Lung (tissue), 12 donors: ENCODE results near the gene RAPGEF2. TPM values are rescaled to one million over a fixed set of nuclear protein-coding genes. Genes with fewer than 3 reads are reported as not detected.

Source experiments
- ATAC-seq: fragments of 200-7000 bp; cut with Tn5 transposase; one replicate; pipeline ENCODE4 v1.9.1; 2020; ENCODE audit warnings: moderate number of reproducible peaks; ENCODE audit not compliant: insufficient read depth, low FRiP score
- DNase-seq, 3 donors: peaks; one replicate each; pipeline ENCODE4 v3.0.0-alpha.2; 2013 to 2017
- H3K27ac ChIP-seq, 2 donors: one replicate each; pipeline ENCODE4 v1.5.1; 2013; ENCODE audit warnings: mild to moderate bottlenecking in 2 of 2, moderate library complexity in 2 of 2, control low read depth in 1 of 2, inconsistent platforms in 1 of 2, low read depth in 1 of 2, low read length in 1 of 2
- H3K27me3 ChIP-seq, 3 donors: one replicate each; pipeline ENCODE4 v1.5.1; 2013; ENCODE audit warnings: low read length in 2 of 3; ENCODE audit not compliant: control insufficient read depth in 3 of 3, insufficient read depth in 3 of 3
- H3K36me3 ChIP-seq, 4 donors: one replicate each; pipeline ENCODE4 v1.5.1; 2013; ENCODE audit warnings: low read length in 4 of 4, mild to moderate bottlenecking in 1 of 4, moderate library complexity in 1 of 4; ENCODE audit not compliant: control insufficient read depth in 4 of 4, insufficient read depth in 4 of 4
- H3K4me1 ChIP-seq, 5 donors: one replicate each; pipeline ENCODE4 v1.5.1; 2013; ENCODE audit warnings: low read length in 5 of 5, mild to moderate bottlenecking in 2 of 5, moderate library complexity in 1 of 5; ENCODE audit not compliant: control insufficient read depth in 5 of 5, insufficient read depth in 5 of 5
- H3K4me3 ChIP-seq: one replicate; pipeline ENCODE4 v1.5.1; 2013; ENCODE audit warnings: mild to moderate bottlenecking, control low read depth, moderate library complexity
- H3K9ac ChIP-seq, 2 donors: one replicate each; pipeline ENCODE4 v1.5.1; 2013; ENCODE audit warnings: low read length in 2 of 2, control low read depth in 1 of 2; ENCODE audit not compliant: insufficient read depth in 1 of 2
- H3K9me3 ChIP-seq, 4 donors: one replicate each; pipeline ENCODE4 v1.5.1; 2013; ENCODE audit warnings: low read length in 3 of 4, mild to moderate bottlenecking in 1 of 4, moderate library complexity in 1 of 4; ENCODE audit not compliant: control insufficient read depth in 4 of 4, insufficient read depth in 3 of 4
- WGBS, 2 donors: extraction: QIAGEN DNeasy Blood & Tissue Kit; methylation state at CpG; one replicate each; pipeline ENCODE4 v1.1.7; 2013; 5-methylcytosine and 5-hydroxymethylcytosine counted together
- polyA plus RNA-seq, 2 donors: library from polyadenylated mRNA; stranded (reverse); fragments of 200-250 nt; gene quantifications; one replicate each; pipeline ENCODE4 v1.2.1, GENCODE V29; 2013
- total RNA-seq, 2 donors: library from RNA; depleted of rRNA in 1 of 2; stranded (reverse); fragments of >200 nt in 1 of 2; gene quantifications; one replicate each; pipeline ENCODE4 v1.2.1, GENCODE V29; 2014 to 2021
- TF ChIP-seq, protein P1 (sequence below): IDR thresholded peaks from 2 replicates; pipeline ENCODE4 v1.5.1; 2012; ENCODE audit warnings: mild to moderate bottlenecking; ENCODE audit errors: control extremely low read depth, extremely low read depth
- donor health status: control.
- donor health status: control.
- donor health status: Bipolar disorder and iron deficiency.
- donor health status: healthy.
- donor health status: DM: yes; HTN: yes; CAD: no.

RAPGEF2 gene
- total and polyA plus RNA-seq, 4 donors = 8.6 to 88.7 (median 32.2) TPM

DNA sequence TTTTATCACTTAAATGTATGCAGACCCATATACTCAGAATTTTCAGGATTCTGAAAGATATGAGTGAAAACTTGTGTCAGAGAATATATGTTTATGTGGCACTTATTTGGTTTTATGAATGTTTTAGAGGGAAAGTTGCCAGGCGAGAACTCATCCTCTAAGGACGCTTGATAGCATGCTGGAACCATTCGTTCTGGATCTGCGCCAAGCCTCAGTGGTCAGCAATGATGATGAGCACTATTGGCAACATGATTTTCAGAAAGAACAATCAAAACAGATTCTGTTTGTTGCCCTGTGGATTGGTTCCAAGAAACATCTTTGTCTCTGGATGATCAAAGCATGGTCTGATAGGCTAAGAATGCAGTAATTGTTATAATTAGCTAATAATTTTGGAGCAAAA, 32.1 kb upstream of the RAPGEF2 start:
- H3K27me3 ChIP-seq = no peaks in the 10 kb centered on the region
- ATAC-seq (no peak), DNase-seq (peak in 2 of 3 donors; percentile 9 to 18)
- TF ChIP-seq, protein P1, sequence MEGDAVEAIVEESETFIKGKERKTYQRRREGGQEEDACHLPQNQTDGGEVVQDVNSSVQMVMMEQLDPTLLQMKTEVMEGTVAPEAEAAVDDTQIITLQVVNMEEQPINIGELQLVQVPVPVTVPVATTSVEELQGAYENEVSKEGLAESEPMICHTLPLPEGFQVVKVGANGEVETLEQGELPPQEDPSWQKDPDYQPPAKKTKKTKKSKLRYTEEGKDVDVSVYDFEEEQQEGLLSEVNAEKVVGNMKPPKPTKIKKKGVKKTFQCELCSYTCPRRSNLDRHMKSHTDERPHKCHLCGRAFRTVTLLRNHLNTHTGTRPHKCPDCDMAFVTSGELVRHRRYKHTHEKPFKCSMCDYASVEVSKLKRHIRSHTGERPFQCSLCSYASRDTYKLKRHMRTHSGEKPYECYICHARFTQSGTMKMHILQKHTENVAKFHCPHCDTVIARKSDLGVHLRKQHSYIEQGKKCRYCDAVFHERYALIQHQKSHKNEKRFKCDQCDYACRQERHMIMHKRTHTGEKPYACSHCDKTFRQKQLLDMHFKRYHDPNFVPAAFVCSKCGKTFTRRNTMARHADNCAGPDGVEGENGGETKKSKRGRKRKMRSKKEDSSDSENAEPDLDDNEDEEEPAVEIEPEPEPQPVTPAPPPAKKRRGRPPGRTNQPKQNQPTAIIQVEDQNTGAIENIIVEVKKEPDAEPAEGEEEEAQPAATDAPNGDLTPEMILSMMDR = no peak
- H3K9ac ChIP-seq = no peak overlapping the region
- no peak overlapping the region for H3K4me3 ChIP-seq
- H3K9me3 ChIP-seq = no peaks in the 10 kb centered on the region
- no peaks in the 10 kb centered on the region for H3K36me3 ChIP-seq
- H3K4me1 ChIP-seq = peaks cover 0 to 2% (median 0%) of the 10 kb centered on the region in 5 donors
- 81 to 86% methylated on average over 4 of the region's 4 CpGs for WGBS, 2 donors
- H3K27ac ChIP-seq = no peak overlapping the region

DNA sequence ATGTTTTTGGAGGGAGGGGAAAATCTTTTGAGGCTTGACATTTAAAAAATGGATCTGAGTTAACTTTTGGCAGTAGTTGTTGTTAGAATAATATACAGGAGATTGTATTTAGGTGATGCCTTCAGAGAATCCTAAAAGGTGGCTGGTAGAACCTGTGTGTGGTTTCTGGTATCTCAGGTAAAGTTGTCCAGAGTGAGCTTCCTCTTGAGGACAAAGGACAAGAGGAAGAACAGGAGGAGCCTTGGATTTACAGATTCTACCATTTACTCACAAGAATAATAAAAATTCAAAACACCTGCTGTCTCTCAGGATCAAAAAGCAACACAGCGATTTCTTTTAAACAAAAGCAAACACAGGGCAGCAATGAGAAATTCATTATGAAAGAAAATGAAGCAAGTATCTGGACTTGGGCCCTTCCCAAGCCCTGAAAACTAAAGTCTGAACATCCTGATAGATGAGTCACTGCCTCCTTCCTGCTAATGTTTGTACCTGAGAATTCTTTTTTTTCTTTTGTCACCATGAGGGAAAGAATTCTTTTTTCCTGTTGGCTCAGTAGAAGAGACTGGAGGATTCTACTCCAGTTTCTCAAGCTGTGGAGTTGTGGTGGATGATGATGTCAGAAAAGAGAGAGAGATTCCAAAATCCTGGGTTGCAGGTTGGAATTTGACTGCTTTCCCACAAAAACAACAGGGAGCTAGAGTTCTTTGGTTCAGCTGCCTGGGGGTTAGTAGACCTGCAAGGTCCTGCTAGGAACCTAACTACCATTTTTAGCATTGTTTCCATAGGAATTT, 31.5 kb upstream of the RAPGEF2 start:
- no peaks in the 10 kb centered on the region for H3K27me3 ChIP-seq
- DNase-seq = no peak
- ATAC-seq = no peak
- no peak overlapping the region for H3K9ac ChIP-seq
- H3K9me3 ChIP-seq = no peaks in the 10 kb centered on the region
- no peak overlapping the region for H3K4me3 ChIP-seq
- no peak overlapping the region for H3K27ac ChIP-seq
- TF ChIP-seq, protein P1 = no peak
- WGBS, 2 donors = 57 to 63% methylated on average over 1 of the region's 1 CpG
- no peaks in the 10 kb centered on the region for H3K36me3 ChIP-seq
- H3K4me1 ChIP-seq = peaks cover 0 to 2% (median 0%) of the 10 kb centered on the region in 5 donors

DNA sequence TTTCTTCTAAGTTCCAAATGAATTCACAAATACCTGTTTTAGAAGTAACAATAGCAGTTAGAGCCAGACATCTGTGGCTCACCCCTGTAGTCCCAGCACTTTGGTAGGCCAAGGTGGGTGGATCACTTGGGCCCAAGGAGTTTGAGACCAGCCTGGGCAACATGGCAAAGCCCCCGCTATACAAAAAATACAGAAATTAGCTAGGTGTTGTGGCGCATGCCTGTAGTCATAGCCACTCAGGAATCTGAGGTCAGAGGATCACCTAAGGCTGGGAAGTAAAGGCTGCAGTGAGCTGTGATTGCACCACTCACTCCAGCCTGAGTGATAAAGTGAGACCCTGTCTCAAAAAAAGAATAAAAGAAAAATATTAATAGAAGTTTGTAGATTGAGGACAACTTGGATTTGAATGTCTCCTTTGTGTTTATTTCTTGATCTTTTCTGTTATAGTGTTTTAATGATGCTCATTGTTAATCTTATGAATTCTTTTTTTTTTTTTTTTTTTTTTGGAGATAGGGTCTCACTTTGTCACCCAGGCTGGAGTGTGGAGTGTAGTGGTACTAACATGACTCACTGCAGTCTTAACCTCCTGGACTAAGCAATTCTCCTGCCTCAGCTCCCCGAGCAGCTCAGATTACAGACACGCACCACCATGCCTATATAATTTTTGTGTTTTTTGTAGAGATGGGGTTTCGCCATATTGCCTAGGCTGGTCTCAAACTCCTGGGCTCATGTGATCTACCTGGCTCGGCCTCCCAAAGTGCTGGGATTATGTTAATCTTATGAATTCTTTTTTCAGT, 30.7 kb upstream of the RAPGEF2 start:
- DNase-seq (no peak), ATAC-seq (no peak)
- Histone ChIP-seq H3K27ac (no peak overlapping the region), H3K27me3 (no peaks in the 10 kb centered on the region), H3K9me3 (no peaks in the 10 kb centered on the region), H3K4me1 (peaks cover 0 to 2% (median 0%) of the 10 kb centered on the region in 5 donors), H3K9ac (no peak overlapping the region), H3K4me3 (no peak overlapping the region), H3K36me3 (no peaks in the 10 kb centered on the region)
- TF ChIP-seq, protein P1 = no peak
- 96% methylated on average over 6 of the region's 6 CpGs for WGBS, 2 donors
